Sigmoid colon (tissue), 7 donors: ENCODE data around the gene MYCN. TPM values are rescaled to one million over a fixed set of nuclear protein-coding genes. Genes with fewer than 3 reads are reported as not detected.
A peak's percentile ranks its signal among the peaks of the same experiment; 100 is the strongest.
"Not testable (repeated sequence)": the region's sequence is repeated elsewhere in the genome, so short reads cannot be mapped to it uniquely, and the experiment has no call there.

ENCODE experiments used
- DNase-seq: peaks from one replicate; pipeline ENCODE4 v3.0.0-alpha.2; 2019
- H3K27ac ChIP-seq, 4 donors: fragments of 200-600 bp; sonication (generic); one replicate each; pipeline ENCODE4 v1.5.1; 2016 to 2019; ENCODE audit warnings: mild to moderate bottlenecking in 1 of 4
- H3K27me3 ChIP-seq, 3 donors: fragments of 200-600 bp; sonication (generic); one replicate each; pipeline ENCODE4 v1.5.1; 2019; ENCODE audit warnings: mild to moderate bottlenecking in 1 of 3
- H3K36me3 ChIP-seq, 4 donors: fragments of 200-600 bp; sonication (generic); one replicate each; pipeline ENCODE4 v1.5.1; 2016 to 2019
- H3K4me1 ChIP-seq, 4 donors: fragments of 200-600 bp; sonication (generic); one replicate each; pipeline ENCODE4 v1.5.1; 2017 to 2019
- H3K4me3 ChIP-seq, 4 donors: fragments of 200-600 bp; sonication (generic); one replicate each; pipeline ENCODE4 v1.5.1; 2017 to 2019; ENCODE audit warnings: mild to moderate bottlenecking in 2 of 4, moderate library complexity in 1 of 4
- H3K9me3 ChIP-seq, 4 donors: fragments of 200-600 bp in 3 of 4; sonication (generic) in 3 of 4; one replicate each; pipeline versions ENCODE4 v1.5.1 to v1.6.1; 2013 to 2019
- CTCF ChIP-seq, 4 experiments: fragments of 450-650 bp in 3 of 4; fragments of 200-600 bp in 1 of 4; IDR thresholded peaks; one replicate each; pipeline ENCODE4 v1.5.1; 2016 to 2019; ENCODE audit warnings: antibody characterized with exemption in 4 of 4, mild to moderate bottlenecking in 3 of 4, moderate library complexity in 2 of 4
- EP300 ChIP-seq, 4 donors: sonication (generic); formaldehyde crosslinking; IDR thresholded peaks; one replicate each; pipeline ENCODE4 v1.6.1; 2017; ENCODE audit warnings: antibody characterized with exemption in 4 of 4
- POLR2A ChIP-seq, 2 donors: fragments of 450-650 bp; IDR thresholded peaks; one replicate each; pipeline ENCODE4 v1.6.1; 2016; ENCODE audit warnings: antibody characterized with exemption in 2 of 2, mild to moderate bottlenecking in 2 of 2, moderate library complexity in 2 of 2
- POLR2AphosphoS5 ChIP-seq, 4 donors: sonication (generic); formaldehyde crosslinking; IDR thresholded peaks; one replicate each; pipeline ENCODE4 v1.6.1; 2017; ENCODE audit warnings: antibody characterized with exemption in 4 of 4
- WGBS, 2 donors: extraction: QIAGEN DNeasy Blood & Tissue Kit; methylation state at CpG; one replicate each; pipeline ENCODE4 v1.1.7; 2013; 5-methylcytosine and 5-hydroxymethylcytosine counted together
- intact Hi-C: fragments of 100-400 bp; cut with DNase I; formaldehyde crosslinking; loops from one replicate; pipeline ENCODE4 v1.15.1; 2023
- polyA plus RNA-seq, 3 donors: library from polyadenylated mRNA; stranded (reverse); fragments of 200-250 nt; gene quantifications; one replicate each; pipeline ENCODE4 v1.2.3, GENCODE V29; 2013
- total RNA-seq, 4 donors: library from RNA; depleted of rRNA; stranded (reverse); fragments of >200 nt; gene quantifications; one replicate each; pipeline ENCODE4 v1.1.0, GENCODE V29; 2016
- donor health status: healthy with polysubstance abuse.
- donor health status: Bipolar disorder and iron deficiency.
- donor health status: healthy.

The MYCN gene
- total and polyA plus RNA-seq, 7 donors: 0.33 to 0.71 (median 0.55) TPM; not detected in 1

DNA sequence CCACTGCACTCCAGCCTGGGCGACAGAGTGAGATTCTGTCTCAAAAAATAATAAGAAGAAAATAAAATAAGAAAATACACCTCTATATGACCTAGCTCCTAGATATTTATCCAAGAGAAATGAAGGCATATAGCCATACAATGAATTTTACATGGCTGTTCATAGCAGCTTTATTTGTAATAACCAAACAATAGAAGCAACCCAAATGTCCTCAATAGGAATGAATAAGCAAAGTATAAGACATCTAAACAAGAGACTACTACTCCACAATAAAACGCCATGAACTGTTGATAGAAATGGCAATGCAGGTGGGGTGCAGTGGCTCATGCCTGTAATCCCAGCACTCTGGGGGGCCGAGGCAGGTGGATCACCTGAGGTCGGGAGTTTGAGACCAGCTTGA is 31.2 kb upstream of the MYCN start:
- Histone ChIP-seq H3K9me3 (no peaks in the 10 kb centered on the region), H3K27me3 (no peaks in the 10 kb centered on the region), H3K36me3 (no peaks in the 10 kb centered on the region), H3K27ac (no peak overlapping the region), H3K4me1 (peaks cover 0 to 26% (median 14%) of the 10 kb centered on the region in 4 donors), H3K4me3 (no peak overlapping the region)
- intact Hi-C loops: no loop called here
- WGBS, 2 donors: 89 to 91% methylated on average over 4 of the region's 4 CpGs
- DNase-seq: no peak
- TF ChIP-seq POLR2AphosphoS5 (IDR thresholded peaks at IDR 0.05) (no peak), EP300 (IDR thresholded peaks at IDR 0.05) (no peak), POLR2A (IDR thresholded peaks at IDR 0.05) (no peak)

DNA sequence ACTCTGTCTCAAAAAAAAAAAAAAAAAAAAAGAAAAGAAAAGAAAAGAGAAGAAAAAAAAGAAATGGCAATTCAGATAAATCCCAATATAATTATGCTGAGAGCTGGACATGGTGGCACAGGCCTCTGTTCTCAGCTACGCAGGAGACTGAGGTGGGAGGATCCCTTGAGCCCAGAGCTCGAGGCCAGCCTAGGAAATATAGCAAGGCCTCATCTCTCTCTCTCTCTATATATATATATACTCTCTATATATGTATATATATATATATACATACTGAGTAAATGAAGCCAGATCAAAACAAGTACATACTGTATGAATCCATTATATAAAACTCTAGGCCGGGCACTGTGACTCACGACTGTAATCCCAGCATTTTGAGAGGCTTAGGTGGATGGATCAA is 30.6 kb upstream of the MYCN start:
- intact Hi-C loops: loop anchor here (10.0 kb wide), 1 partner anchor 275 kb away; no protein-coding TSS in a partner anchor
- no peaks in the 10 kb centered on the region for H3K36me3 ChIP-seq
- H3K9me3 ChIP-seq: no peaks in the 10 kb centered on the region
- TF ChIP-seq CTCF (IDR thresholded peaks at IDR 0.05) (no peak), POLR2AphosphoS5 (IDR thresholded peaks at IDR 0.05) (no peak), EP300 (IDR thresholded peaks at IDR 0.05) (no peak), POLR2A (IDR thresholded peaks at IDR 0.05) (no peak)
- H3K4me1 ChIP-seq: peaks cover 0 to 31% (median 19%) of the 10 kb centered on the region in 4 donors
- 89 to 90% methylated on average over 4 of the region's 4 CpGs for WGBS, 2 donors
- no peak for DNase-seq
- no peak overlapping the region for H3K27ac ChIP-seq
- no peaks in the 10 kb centered on the region for H3K27me3 ChIP-seq
- H3K4me3 ChIP-seq: no peak overlapping the region

DNA sequence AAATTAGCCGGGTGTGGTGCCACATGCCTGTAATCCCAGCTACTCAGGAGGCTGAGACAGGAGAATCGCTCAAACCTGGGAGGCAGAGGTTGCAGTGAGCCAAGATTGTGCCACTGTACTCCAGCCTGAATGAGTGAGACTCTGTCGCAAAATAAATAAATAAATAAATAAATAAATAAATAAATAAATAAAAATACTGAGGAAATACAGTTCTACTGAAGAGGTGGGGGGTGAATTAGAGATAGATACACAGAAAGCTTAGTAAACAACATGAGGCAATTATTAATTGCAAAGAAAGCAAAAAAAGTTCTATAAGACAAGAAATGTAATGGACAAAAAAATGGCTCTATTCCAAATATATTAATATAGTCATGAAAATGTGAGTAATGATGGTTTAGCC is 29.1 kb upstream of the MYCN start:
- not testable (repeated sequence) for DNase-seq, H3K27me3 ChIP-seq, H3K27ac ChIP-seq, H3K36me3 ChIP-seq, H3K9me3 ChIP-seq, H3K4me3 ChIP-seq
- intact Hi-C loops: loop anchor here (10.0 kb wide), 1 partner anchor 276 kb away; no protein-coding TSS in a partner anchor
- peaks cover 0 to 36% (median 23%) of the 10 kb centered on the region in 4 donors for H3K4me1 ChIP-seq
- WGBS, 2 donors: 92% methylated on average over 3 of the region's 3 CpGs

- intact Hi-C loops: loop anchor here (10.0 kb wide), 1 partner anchor 277 kb away; no protein-coding TSS in a partner anchor
- Histone ChIP-seq H3K4me3 (no peak overlapping the region), H3K27ac (peak overlapping the region in 3 of 4 donors; percentile 5 to 53 (median 33)), H3K4me1 (peaks cover 0 to 36% (median 23%) of the 10 kb centered on the region in 4 donors), H3K27me3 (no peaks in the 10 kb centered on the region), H3K9me3 (no peaks in the 10 kb centered on the region), H3K36me3 (no peaks in the 10 kb centered on the region)
- DNase-seq: no peak
- WGBS, 2 donors: 83 to 86% methylated on average over 3 of the region's 3 CpGs
- TF ChIP-seq CTCF (IDR thresholded peaks at IDR 0.05): no peak
- TF ChIP-seq POLR2AphosphoS5 (IDR thresholded peaks at IDR 0.05): no peak
- TF ChIP-seq POLR2A (IDR thresholded peaks at IDR 0.05): no peak
- no peak for TF ChIP-seq EP300 (IDR thresholded peaks at IDR 0.05)
Observed at GRCh38 chr2:15911686-15912085, 28.7 kb upstream of the MYCN start.

DNA sequence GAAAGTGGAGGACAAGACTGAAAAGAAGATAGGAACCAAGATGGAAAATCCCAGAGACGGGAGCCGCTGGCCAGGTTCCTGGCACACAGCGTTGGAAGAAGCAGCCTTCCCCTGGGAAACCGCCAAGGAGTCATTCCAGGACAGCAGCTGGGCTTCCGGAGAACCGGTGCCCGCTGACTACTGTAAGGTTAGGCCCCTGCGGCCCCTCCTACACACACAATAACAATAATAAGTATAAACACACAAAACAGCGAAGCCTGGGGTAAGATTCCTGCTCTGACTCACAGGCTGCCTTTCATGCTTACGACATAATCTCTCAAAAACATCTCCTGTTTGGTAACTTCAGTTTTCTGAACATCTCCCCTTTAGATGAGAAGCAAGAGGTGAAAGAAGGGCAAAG is 28.1 kb upstream of the MYCN start:
- Histone ChIP-seq H3K4me1 (peaks cover 0 to 36% (median 23%) of the 10 kb centered on the region in 4 donors), H3K4me3 (no peak overlapping the region), H3K36me3 (no peaks in the 10 kb centered on the region), H3K27ac (peak overlapping the region in 3 of 4 donors; percentile 5 to 53 (median 33)), H3K27me3 (no peaks in the 10 kb centered on the region), H3K9me3 (no peaks in the 10 kb centered on the region)
- 58 to 66% methylated on average over 10 of the region's 10 CpGs for WGBS, 2 donors
- DNase-seq: peak; percentile 83
- intact Hi-C loops: loop anchor here (10.0 kb wide), 1 partner anchor 277 kb away; no protein-coding TSS in a partner anchor
- TF ChIP-seq CTCF (IDR thresholded peaks at IDR 0.05): no peak
- peak in 3 of 4 donors; percentile 35 to 48 (median 36) for TF ChIP-seq POLR2AphosphoS5 (IDR thresholded peaks at IDR 0.05)

GRCh38 chr2:15913146-15913545 is 27.2 kb upstream of the MYCN start:
- WGBS, 2 donors: 79 to 89% methylated on average over 9 of the region's 9 CpGs
- peak overlapping the region in 1 of 4 donors; percentile 53 for H3K27ac ChIP-seq
- TF ChIP-seq POLR2AphosphoS5 (IDR thresholded peaks at IDR 0.05): no peak
- no peak for TF ChIP-seq CTCF (IDR thresholded peaks at IDR 0.05)
- TF ChIP-seq POLR2A (IDR thresholded peaks at IDR 0.05): no peak
- TF ChIP-seq EP300 (IDR thresholded peaks at IDR 0.05): no peak
- intact Hi-C loops: loop anchor here (10.0 kb wide), 1 partner anchor 278 kb away; no protein-coding TSS in a partner anchor
- H3K27me3 ChIP-seq: no peaks in the 10 kb centered on the region
- H3K9me3 ChIP-seq: no peaks in the 10 kb centered on the region
- H3K4me1 ChIP-seq: peaks cover 0 to 36% (median 23%) of the 10 kb centered on the region in 4 donors
- no peaks in the 10 kb centered on the region for H3K36me3 ChIP-seq
- no peak for DNase-seq
- no peak overlapping the region for H3K4me3 ChIP-seq
